ENCODE results near the gene E2F4. TPM values are rescaled to one million over a fixed set of nuclear protein-coding genes. Genes with fewer than 3 reads are reported as not detected.

E2F4 gene
- total RNA-seq, 1 experiment from 2014 or later: 114 TPM

GRCh38 chr16:67173323-67173722 lies 18.6 kb upstream of the E2F4 start (continued):
- TF ChIP-seq REST (IDR thresholded peaks at IDR 0.05; ENCODE audit: low read depth) (no peak), MAX (IDR thresholded peaks at IDR 0.05) (no peak), TCF7L2 (IDR thresholded peaks at IDR 0.05; ENCODE audit: borderline replicate concordance, extremely low read depth, insufficient read depth, insufficient read length) (no peak), EGR1 (IDR thresholded peaks at IDR 0.05; ENCODE audit: low read depth) (no peak), JUND (IDR thresholded peaks at IDR 0.05) (no peak)

GRCh38 chr16:67173808-67174705 lies 17.9 kb upstream of the E2F4 start:
- no peaks in the 10 kb centered on the region for H4K20me1 ChIP-seq (ENCODE audit: insufficient read depth)
- no peaks in the 10 kb centered on the region for H3K27me3 ChIP-seq (ENCODE audit: insufficient read depth, low read length)
- H2AFZ ChIP-seq (ENCODE audit: low read depth, low read length, poor library complexity, severe bottlenecking): no peak overlapping the region
- H3K4me3 ChIP-seq (replicated peaks in 1 of 2; ENCODE audit: low read depth in 1 of 2, low read length in 2 of 2): peak overlapping the region; percentile 67 to 70
- H3K79me2 ChIP-seq (ENCODE audit: insufficient read depth, low read length): peaks cover 8% of the 10 kb centered on the region; the same call in 1 of the 2 replicates
- ChIA-PET CTCF (interaction anchor here (0.7 to 2.4 kb wide), 5 partner anchors 13 to 156 kb away, joined by 3 to 9 read pairs (median 8); no protein-coding TSS in a partner anchor), RAD21 (ENCODE audit: low non-redundant PET in 1 of 2, low total read pairs in 2 of 2, uncharacterized antibody in 2 of 2, unreplicated experiment in 2 of 2) (interaction anchor here (0.6 to 1.2 kb wide), 2 partner anchors 72 to 156 kb away, joined by 3 read pairs; no protein-coding TSS in a partner anchor), POLR2A (interaction anchor here (0.8 to 2.0 kb wide), 4 partner anchors 10 to 301 kb away, joined by 3 to 11 read pairs (median 4); partner anchors contain the start of gene MATCAP1)
- no peaks in the 10 kb centered on the region for H3K9me3 ChIP-seq (ENCODE audit: control insufficient read depth in 1 of 2, insufficient read depth in 1 of 2, low read depth in 1 of 2, low read length in 2 of 2)
- H3K4me2 ChIP-seq (ENCODE audit: low read length): peak overlapping the region; percentile 75
- no peaks in the 10 kb centered on the region for H3K9me2 ChIP-seq (ENCODE audit: insufficient read depth)
- peak overlapping the region; percentile 84 for H3K9ac ChIP-seq (ENCODE audit: low read length)
- H3K36me3 ChIP-seq (ENCODE audit: control insufficient read depth in 1 of 2, insufficient read depth in 2 of 2, low read length in 2 of 2): 0 out of 4 replicates have a peak, but pooled peaks cover 0 to 6% of the 10 kb centered on the region in 2 experiments
- intact Hi-C loops (cut with micrococcal nuclease): loop anchor here (1.0 kb wide), 1 partner anchor 159 kb away; no protein-coding TSS in a partner anchor
- DNase-seq (ENCODE audit: low read depth, low spot score): no peak
- H3K27ac ChIP-seq (ENCODE audit: low read depth, low read length): peak overlapping the region; percentile 97
- peaks cover 57 to 90% of the 10 kb centered on the region in 2 experiments for H3K4me1 ChIP-seq (ENCODE audit: control insufficient read depth in 1 of 2, insufficient read depth in 2 of 2, low read length in 2 of 2)
- peak; percentile 63 for ATAC-seq
- BruUV-seq (replicated peaks): no TSS peak
- TF ChIP-seq ZNF274 (IDR thresholded peaks at IDR 0.05; ENCODE audit: low read depth, low read length) (no peak), MAX (IDR thresholded peaks at IDR 0.05) (no peak), ZFX (IDR thresholded peaks at IDR 0.05) (peak; percentile 27; the same call in 1 of the 2 replicates), TCF7L2 (IDR thresholded peaks at IDR 0.05; ENCODE audit: borderline replicate concordance, extremely low read depth, insufficient read depth, insufficient read length) (peak; percentile 30), SRF (IDR thresholded peaks at IDR 0.05; ENCODE audit: low read depth) (no peak), REST (IDR thresholded peaks at IDR 0.05; ENCODE audit: low read depth) (no peak), EGR1 (IDR thresholded peaks at IDR 0.05; ENCODE audit: low read depth) (no peak), YY1 (IDR thresholded peaks at IDR 0.05; ENCODE audit: extremely low read depth, insufficient replicate concordance, low read depth, low read length) (no peak), CEBPB (IDR thresholded peaks at IDR 0.05; ENCODE audit: low read depth) (no peak)

Measured in HCT116 (cell line).